Left ventricle myocardium inferior (tissue), 1 donor: ENCODE results near the gene COL23A1. TPM values are rescaled to one million over a fixed set of nuclear protein-coding genes. Genes with fewer than 3 reads are reported as not detected.

Experiments
- DNase-seq: peaks from one replicate; pipeline ENCODE4 v3.0.0-alpha.2; 2020
- H3K27ac ChIP-seq: fragments of 200-600 bp; replicated peaks from 2 replicates; pipeline ENCODE4 v1.8.0; 2021
- H3K27me3 ChIP-seq: fragments of 200-600 bp; 2 replicates; pipeline ENCODE4 v1.8.0; 2021; ENCODE audit warnings: low read depth
- H3K36me3 ChIP-seq: fragments of 200-600 bp; 2 replicates; pipeline ENCODE4 v1.8.0; 2021
- H3K4me1 ChIP-seq: fragments of 200-600 bp; 2 replicates; pipeline ENCODE4 v1.8.0; 2021
- H3K4me3 ChIP-seq: fragments of 200-600 bp; 2 replicates; pipeline ENCODE4 v1.8.0; 2021; ENCODE audit warnings: mild to moderate bottlenecking, moderate library complexity
- H3K9me3 ChIP-seq: fragments of 200-600 bp; replicated peaks from 2 replicates; pipeline ENCODE4 v1.8.0; 2021
- intact Hi-C: fragments of 100-400 bp; cut with micrococcal nuclease; formaldehyde crosslinking; loops from one replicate; pipeline ENCODE4 v1.11.0; 2022
- total RNA-seq: library from RNA; stranded (reverse); fragmentation: NEBNext Ultra II Directional; extraction: Animal tissue kit (Norgen Biotek cat#: 25700); gene quantifications from one replicate; pipeline ENCODE4 v1.2.1, GENCODE V29; 2021
- TF ChIP-seq, protein P1 (sequence below): fragments of 200-600 bp; IDR thresholded peaks from 2 replicates; pipeline ENCODE4 v1.8.0; 2021; ENCODE audit warnings: antibody characterized with exemption, mild to moderate bottlenecking, borderline replicate concordance
- donor health status: DM: no; HTN: yes; CAD: no; lungs with severe emphysema.

Gene COL23A1
- total RNA-seq, 1 donor from 2014 or later: 27.4 TPM

DNA sequence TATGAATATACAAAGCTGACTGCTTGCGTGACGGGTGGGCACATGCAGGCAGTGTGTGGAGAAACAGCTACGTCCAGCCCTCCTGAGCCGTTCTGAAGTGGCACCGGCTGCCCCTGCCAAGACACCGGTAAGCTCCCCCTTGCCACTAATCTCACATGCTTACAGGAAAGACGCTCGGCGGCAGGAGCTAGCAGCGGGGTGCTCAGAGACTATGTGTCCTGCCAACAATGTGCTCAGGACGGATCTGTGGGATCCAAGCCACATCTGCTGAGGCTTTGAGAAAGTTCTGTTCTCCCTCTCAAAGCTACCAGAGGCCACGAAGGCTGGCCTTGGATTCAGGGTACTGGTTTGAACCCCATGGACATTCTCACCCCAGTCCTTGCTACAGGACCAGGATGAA lies 200.4 kb downstream of the COL23A1 start:
- intact Hi-C loops: no loop called here
- Histone ChIP-seq H3K9me3 (no peaks in the 10 kb centered on the region), H3K4me1 (peaks cover 18% of the 10 kb centered on the region), H3K27me3 (peaks cover 53% of the 10 kb centered on the region), H3K36me3 (no peaks in the 10 kb centered on the region), H3K27ac (peak overlapping the region; percentile 42), H3K4me3 (no peak overlapping the region)
- TF ChIP-seq, protein P1, sequence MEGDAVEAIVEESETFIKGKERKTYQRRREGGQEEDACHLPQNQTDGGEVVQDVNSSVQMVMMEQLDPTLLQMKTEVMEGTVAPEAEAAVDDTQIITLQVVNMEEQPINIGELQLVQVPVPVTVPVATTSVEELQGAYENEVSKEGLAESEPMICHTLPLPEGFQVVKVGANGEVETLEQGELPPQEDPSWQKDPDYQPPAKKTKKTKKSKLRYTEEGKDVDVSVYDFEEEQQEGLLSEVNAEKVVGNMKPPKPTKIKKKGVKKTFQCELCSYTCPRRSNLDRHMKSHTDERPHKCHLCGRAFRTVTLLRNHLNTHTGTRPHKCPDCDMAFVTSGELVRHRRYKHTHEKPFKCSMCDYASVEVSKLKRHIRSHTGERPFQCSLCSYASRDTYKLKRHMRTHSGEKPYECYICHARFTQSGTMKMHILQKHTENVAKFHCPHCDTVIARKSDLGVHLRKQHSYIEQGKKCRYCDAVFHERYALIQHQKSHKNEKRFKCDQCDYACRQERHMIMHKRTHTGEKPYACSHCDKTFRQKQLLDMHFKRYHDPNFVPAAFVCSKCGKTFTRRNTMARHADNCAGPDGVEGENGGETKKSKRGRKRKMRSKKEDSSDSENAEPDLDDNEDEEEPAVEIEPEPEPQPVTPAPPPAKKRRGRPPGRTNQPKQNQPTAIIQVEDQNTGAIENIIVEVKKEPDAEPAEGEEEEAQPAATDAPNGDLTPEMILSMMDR: no peak
- DNase-seq: no peak

DNA sequence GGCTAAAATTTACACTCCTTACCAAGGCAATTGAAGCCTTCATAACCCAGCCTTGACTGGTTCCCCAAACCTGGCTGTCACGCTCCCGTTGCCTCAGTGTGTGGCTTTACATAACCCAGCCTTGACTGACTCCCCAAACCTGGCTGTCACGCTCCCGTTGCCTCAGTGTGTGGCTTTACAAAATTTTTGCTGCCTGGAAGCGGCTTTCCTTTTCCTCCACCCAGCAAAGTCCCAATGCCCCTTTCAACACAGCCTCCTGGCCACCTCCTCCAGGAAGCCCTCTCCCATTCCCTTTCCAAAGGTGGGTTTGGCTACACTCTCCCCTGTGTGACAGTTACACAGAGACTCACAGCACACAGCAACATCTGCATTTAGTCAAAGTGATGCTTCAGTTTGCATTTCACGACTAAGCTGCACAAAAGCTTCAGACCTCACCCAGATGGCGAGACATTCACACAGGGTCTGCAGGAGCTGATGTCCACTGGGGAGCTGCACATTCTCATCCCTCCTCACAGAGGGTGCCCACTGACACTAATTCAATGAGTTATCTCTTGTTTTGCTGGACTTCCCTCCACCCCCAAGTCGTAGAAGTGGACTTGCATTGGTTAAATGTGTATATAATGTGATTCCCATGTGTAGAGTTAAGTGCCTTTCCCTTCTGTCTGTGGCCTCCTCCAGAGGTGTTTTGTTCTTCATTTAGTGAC lies 201.0 kb downstream of the COL23A1 start:
- TF ChIP-seq, protein P1: no peak
- intact Hi-C loops: no loop called here
- no peak overlapping the region for H3K4me3 ChIP-seq

DNA sequence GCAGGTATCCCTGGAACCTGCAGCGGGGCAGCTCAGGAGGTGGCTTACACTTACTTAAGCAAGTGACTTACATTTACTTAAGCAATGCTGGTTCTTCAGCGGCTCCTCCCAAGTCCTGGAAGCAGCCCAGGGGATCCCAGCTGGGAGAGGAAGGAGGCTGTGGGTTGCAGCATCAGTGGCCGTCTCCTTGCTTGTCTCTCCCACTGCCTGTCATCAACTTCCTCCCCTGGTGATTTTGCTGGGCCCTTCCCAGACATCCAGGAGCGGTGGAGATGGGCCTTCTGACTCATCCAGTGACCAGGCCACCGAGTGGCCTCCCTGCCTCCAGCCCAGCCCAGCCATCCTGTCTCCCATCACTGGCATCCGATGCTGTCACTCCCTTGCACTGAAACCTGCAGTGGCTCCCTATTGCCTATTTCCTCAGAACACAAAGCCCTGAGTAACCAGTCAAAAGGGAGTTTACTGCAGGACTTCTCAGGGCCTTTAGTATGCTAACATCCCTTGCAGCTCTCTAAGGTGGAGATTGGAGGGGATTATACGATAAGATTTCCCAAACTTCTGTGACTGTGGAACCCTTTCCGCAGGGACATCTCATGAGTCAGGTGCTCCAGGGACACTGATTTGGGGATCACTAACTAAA lies 201.7 kb downstream of the COL23A1 start:
- intact Hi-C loops: no loop called here
- peaks cover 58% of the 10 kb centered on the region for H3K27me3 ChIP-seq
- no peaks in the 10 kb centered on the region for H3K36me3 ChIP-seq
- peaks cover 29% of the 10 kb centered on the region for H3K4me1 ChIP-seq
- no peak overlapping the region for H3K27ac ChIP-seq
- TF ChIP-seq, protein P1: no peak
- no peaks in the 10 kb centered on the region for H3K9me3 ChIP-seq
- peak; percentile 62 for DNase-seq
- no peak overlapping the region for H3K4me3 ChIP-seq

More for the DNA sequence above, 201.0 kb downstream of the COL23A1 start:
- Histone ChIP-seq H3K27me3 (peaks cover 54% of the 10 kb centered on the region), H3K9me3 (no peaks in the 10 kb centered on the region), H3K27ac (peak overlapping the region; percentile 42), H3K36me3 (no peaks in the 10 kb centered on the region), H3K4me1 (peaks cover 22% of the 10 kb centered on the region)
- no peak for DNase-seq

DNA sequence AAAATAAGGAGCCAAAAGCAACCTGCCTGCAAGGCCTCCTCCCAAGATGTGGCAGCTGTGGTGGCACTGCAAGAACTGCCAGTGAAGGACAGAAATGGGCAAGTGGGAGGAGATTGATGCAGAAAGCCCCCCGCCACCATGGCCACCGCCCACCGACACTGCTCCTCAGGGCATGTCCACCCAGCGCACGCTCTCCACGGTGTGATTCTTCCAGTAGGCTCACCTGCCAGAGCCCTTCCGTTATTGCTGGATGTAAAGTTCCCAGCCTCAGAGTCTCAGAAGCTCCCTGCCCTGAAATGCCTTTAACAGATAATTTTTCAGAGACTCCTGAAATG lies 202.4 kb downstream of the COL23A1 start:
- no peak for DNase-seq
- Histone ChIP-seq H3K27me3 (peaks cover 65% of the 10 kb centered on the region), H3K4me3 (no peak overlapping the region), H3K36me3 (no peaks in the 10 kb centered on the region), H3K27ac (no peak overlapping the region), H3K9me3 (no peaks in the 10 kb centered on the region), H3K4me1 (peaks cover 32% of the 10 kb centered on the region)
- intact Hi-C loops: no loop called here
- TF ChIP-seq, protein P1: no peak

DNA sequence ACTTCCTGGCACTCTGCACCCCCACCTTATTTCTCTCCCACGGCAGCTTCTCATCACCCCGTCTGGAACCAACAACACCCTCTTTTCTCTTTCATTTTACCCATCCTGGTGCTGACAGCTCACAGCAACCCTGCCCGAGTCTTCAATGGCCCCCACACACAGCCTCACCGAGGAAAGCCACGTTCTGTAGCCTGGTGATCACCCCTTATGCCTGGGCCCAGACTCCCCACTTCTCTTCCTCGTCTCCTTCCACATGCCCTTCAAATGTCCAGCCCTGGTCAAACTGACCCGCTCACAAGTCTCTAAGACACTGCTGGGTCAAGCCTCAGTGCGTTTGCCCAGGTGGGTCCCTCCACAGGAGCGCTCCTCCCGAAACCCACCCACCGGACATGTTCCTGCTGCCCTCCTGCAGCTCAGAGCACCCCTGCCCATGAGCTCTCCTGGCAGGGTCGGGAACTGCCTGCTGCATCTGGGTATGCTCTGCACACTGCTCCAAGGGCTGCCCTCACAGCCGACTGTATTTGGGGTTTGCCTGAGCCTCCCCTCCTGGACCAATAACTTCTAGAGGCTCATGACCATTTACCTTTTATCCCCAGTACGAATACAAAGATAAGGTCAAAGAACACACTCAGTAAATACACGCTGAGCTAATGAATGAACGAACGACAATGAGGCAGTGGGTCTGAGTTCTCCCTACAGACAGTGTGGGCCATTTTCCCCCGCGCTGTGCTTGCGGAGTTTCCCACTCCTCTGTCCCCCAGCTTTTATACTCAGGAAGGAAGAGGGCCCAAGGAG lies 202.9 kb downstream of the COL23A1 start:
- Histone ChIP-seq H3K4me1 (peaks cover 32% of the 10 kb centered on the region), H3K4me3 (no peak overlapping the region), H3K36me3 (no peaks in the 10 kb centered on the region), H3K9me3 (no peaks in the 10 kb centered on the region), H3K27me3 (peaks cover 71% of the 10 kb centered on the region), H3K27ac (no peak overlapping the region)
- intact Hi-C loops: no loop called here
- TF ChIP-seq, protein P1: no peak
- no peak for DNase-seq
